HG03175 (cell line): ENCODE data around the gene MUC21.
"Not testable (repeated sequence)": the region's sequence is repeated elsewhere in the genome, so short reads cannot be mapped to it uniquely, and the experiment has no call there.

Experiments used
- ATAC-seq: cut with Tn5 transposase; IDR thresholded peaks from one replicate; pipeline ENCODE4 v1.9.1; 2021; ENCODE audit warnings: mild to moderate bottlenecking, moderate library complexity; ENCODE audit not compliant: unreplicated experiment

Gene MUC21

DNA sequence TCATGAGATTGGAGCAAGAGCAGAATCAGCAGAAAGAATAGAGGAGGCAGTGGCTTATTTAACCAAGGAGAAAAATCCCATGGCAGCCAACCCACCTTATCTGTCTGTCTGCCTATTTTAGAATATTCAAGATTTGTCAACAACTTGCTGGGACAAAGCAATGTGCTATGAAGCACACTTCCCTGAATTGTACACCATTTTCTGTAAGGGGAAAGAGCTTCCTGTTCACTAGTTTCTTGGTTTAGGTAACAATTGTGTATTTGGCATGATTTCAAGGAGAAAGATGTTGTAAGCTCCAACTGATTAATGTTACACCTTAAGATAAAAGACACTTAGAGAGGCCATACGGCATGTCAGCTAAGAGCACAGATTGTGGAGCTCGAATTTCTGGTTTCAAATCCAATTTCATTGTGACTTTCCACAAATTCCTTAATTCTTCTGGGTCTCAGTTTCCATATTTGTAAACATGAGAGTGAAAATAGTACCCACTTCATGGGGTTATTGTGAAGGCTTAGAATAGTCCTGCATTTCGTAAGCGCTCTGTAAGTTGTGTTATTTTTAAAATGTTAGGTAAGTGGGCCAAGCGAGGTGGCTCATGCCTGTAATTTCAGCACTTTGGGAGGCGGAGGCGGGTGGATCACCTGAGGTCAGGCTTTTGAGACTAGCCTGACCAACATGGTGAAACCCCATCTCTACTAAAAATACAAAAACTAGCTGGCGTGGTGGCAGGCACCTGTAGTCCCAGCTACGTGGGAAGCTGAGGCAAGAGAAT, 21.9 kb downstream of the MUC21 start:
- ATAC-seq = no peak

GRCh38 chr6:31007694-31008093, 24.2 kb downstream of the MUC21 start:
- ATAC-seq = no peak

DNA sequence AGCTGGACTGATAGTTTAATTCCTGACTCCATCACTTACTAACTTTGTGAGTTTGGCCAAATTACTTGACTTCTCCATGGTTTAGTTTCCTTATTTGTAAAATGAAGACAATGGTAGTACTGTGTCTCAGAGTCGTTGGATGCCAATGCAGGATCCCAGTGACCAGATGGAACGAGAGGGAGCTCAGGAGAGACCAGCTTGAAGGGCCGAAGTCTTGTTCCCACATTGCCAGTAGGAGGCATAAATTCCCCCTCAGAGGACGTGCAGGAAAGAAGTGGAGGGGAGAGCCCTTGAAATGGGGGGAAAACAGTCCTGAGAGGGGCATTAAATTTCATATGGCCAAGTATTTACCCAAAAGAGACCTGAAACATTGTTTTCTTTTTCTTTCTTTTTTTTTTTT, 24.6 kb downstream of the MUC21 start:
- ATAC-seq = no peak

DNA sequence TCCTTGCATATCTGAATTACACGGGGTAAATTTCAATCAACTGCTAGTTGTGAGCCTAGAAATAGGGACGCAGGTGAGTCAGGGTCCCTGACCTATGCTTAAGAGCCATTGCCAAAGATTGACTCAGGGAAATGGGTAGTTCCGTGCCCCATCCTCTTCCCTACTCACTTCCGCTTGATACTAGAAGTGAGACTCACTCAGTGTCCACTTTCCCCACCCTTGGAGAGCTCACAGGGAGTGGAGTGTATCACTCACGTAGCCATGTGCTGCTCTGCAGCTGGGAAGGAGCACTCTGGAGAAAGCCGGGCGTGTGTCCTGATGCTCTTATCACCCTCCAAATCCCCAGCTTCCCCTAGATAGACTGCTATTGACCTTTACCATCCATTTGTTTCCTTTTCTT, 26.2 kb downstream of the MUC21 start:
- ATAC-seq = no peak

GRCh38 chr6:31010393-31011060, 27.0 kb downstream of the MUC21 start, which contains the start of gene MUC22:
MUC22 (plus strand) TSS chr6:31010474; CDS start chr6:31010707, 233 bp downstream.
- ATAC-seq = no peak

GRCh38 chr6:31011153-31011552, 27.6 kb downstream of the MUC21 start:
- no peak for ATAC-seq

GRCh38 chr6:31016659-31017299, 33.3 kb downstream of the MUC21 start:
- ATAC-seq = no peak

DNA sequence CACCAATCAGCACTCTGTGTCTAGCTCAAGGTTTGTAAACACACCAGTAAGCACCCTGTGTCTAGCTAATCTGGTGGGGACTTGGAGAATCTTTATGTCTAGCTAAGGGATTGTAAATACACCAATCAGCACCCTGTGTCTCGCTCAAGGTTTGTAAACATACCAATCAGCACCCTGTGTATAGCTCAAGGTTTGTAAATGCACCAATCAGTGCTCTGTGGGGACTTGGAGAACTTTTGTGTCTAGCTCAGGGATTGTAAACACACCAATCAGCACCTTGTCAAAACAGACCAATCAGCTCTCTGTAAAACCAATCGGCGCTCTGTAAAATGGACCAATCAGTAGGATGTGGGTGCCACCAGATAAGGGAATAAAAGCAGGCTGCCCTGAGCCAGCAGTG, 33.9 kb downstream of the MUC21 start:
- ATAC-seq = not testable (repeated sequence)

- ATAC-seq = no peak
Measured at GRCh38 chr6:31020057-31020456, 36.5 kb downstream of the MUC21 start.

- not testable (repeated sequence) for ATAC-seq
Measured at GRCh38 chr6:31020631-31021255, 37.2 kb downstream of the MUC21 start.

DNA sequence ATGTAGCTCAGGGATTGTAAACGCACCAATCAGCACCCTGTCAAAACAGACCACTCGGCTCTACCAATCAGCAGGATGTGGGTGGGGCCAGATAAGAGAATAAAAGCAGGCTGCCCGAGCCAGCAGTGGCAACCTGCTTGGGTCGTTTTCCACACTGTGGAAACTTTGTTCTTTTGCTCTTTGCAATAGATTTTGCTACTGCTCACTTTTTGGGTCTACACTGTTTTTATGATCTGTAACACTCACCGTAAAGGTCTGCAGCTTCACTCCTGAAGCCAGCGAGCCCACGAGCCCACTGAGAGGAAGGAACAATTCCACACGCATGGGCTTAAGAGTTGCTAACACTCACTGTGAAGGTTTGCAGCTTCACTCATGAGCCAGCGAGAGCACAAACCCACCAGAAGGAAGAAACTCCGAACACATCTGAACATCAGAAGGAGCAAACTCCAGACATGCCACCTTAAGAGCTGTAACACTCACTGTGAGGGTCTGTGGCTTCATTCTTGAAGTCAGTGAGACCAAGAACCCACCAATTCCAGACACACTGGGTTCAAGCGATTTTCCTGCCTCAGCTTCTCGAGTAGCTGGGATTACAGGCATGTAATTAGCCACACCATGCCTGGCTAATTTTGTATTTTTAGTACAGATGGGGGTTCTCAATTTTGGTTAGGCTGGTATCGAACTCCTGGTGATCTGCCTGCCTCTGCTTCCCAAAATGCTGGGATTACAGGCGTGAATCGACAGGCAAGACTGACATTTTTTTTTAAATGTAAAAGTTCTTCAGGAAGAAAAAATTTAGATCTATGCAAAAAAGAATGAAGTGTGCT, 38.4 kb downstream of the MUC21 start:
- not testable (repeated sequence) for ATAC-seq

- ATAC-seq = no peak
Measured at GRCh38 chr6:31025595-31025994, 42.1 kb downstream of the MUC21 start.

- ATAC-seq = no peak
Measured at GRCh38 chr6:31031095-31031494, 47.6 kb downstream of the MUC21 start.

DNA sequence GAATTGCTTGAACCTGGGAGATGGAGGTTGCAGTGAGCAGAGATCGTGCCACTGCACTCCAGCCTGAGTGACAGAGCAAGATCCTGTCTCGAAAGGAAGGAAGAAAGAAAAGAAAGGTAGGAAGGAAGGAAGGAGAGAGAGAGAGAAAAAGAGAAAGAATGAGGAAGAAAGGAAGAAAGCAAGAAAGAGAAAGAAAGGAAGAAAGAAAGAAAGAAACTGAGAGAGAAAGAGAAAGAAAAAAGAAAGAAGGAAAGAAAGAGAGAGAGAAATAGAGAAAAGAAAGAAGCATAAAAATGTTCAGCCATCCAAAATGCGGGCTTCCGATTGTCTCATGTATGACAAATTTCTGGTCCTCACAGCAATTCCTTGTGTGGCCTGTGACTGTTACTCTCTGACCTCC, 49.6 kb downstream of the MUC21 start:
- no peak for ATAC-seq

- no peak for ATAC-seq
Measured at GRCh38 chr6:31035862-31036497, 52.5 kb downstream of the MUC21 start.

- no peak for ATAC-seq
Measured at GRCh38 chr6:31037169-31037568, 53.7 kb downstream of the MUC21 start.

- ATAC-seq = no peak
Measured at GRCh38 chr6:31037682-31038081, 54.2 kb downstream of the MUC21 start.

- no peak for ATAC-seq
Measured at GRCh38 chr6:31038559-31038958, 55.0 kb downstream of the MUC21 start.
